ENCODE measurements around the gene CADPS2. TPM values are rescaled to one million over a fixed set of nuclear protein-coding genes. Genes with fewer than 3 reads are reported as not detected.

The CADPS2 gene
- total and polyA plus RNA-seq, 10 of the 15 experiments (the other 5 are each of a cell fraction or from before 2014, with no cell fraction given), result 0.05 to 7.5 (median 0.25) TPM

GRCh38 chr7:122425731-122426130, 460.5 kb downstream of the CADPS2 start:
- 55% methylated on average over 1 of the region's 1 CpG for WGBS (ENCODE audit: insufficient coverage, insufficient replicate concordance, low lambda C conversion rate, missing lambda C conversion rate)
- no peak overlapping the region for H3K4me3 ChIP-seq
- no peaks in the 10 kb centered on the region for H3K9me3 ChIP-seq (replicated peaks; ENCODE audit: control insufficient read depth, insufficient read depth, low read length)
- H2AFZ ChIP-seq (ENCODE audit: control insufficient read depth, low read depth, low read length), result no peak overlapping the region
- intact Hi-C loops (cut with micrococcal nuclease; ENCODE audit: unreplicated experiment), result no loop called here
- H3K9ac ChIP-seq (ENCODE audit: control insufficient read depth, insufficient read depth, low read length), result no peak overlapping the region
- no peaks in the 10 kb centered on the region for H3K36me3 ChIP-seq (ENCODE audit: control insufficient read depth in 2 of 2, insufficient read depth in 2 of 2, low read length in 1 of 2)
- TF ChIP-seq ZBTB33 (IDR thresholded peaks at IDR 0.05) (no peak), BHLHE40 (IDR thresholded peaks at IDR 0.05; ENCODE audit: borderline replicate concordance in 1 of 2, low read depth in 2 of 2, low read length in 1 of 2) (no peak), MYB (IDR thresholded peaks at IDR 0.05; ENCODE audit: borderline replicate concordance, low read depth, low read length) (no peak), NFYB (IDR thresholded peaks at IDR 0.05; ENCODE audit: insufficient read depth, low read depth, low read length) (no peak), ZBED1 (IDR thresholded peaks at IDR 0.05; ENCODE audit: borderline replicate concordance) (no peak), SMARCA5 (IDR thresholded peaks at IDR 0.05) (no peak), PKNOX1 (IDR thresholded peaks at IDR 0.05) (no peak), NFXL1 (IDR thresholded peaks at IDR 0.05; ENCODE audit: borderline replicate concordance) (no peak), CEBPB (IDR thresholded peaks at IDR 0.05; ENCODE audit: borderline replicate concordance in 1 of 2, low read depth in 2 of 2, low read length in 2 of 2) (no peak), RAD51 (IDR thresholded peaks at IDR 0.05) (no peak), SIN3A (IDR thresholded peaks at IDR 0.05; ENCODE audit: low read depth, low read length) (no peak), SREBF2 (IDR thresholded peaks at IDR 0.05; ENCODE audit: low read length) (no peak), CEBPZ (IDR thresholded peaks at IDR 0.05; ENCODE audit: low read depth, low read length) (no peak)
- no peak for DNase-seq (ENCODE audit: low read depth, low spot score)
- ChIA-PET CTCF (interaction anchor here (0.6 to 1.3 kb wide), 4 partner anchors 8 to 134 kb away, joined by 3 to 4 read pairs (median 3); no protein-coding TSS in a partner anchor), RAD21 (ENCODE audit: unreplicated experiment) (interaction anchor here (0.6 kb wide), 1 partner anchor 16 kb away, joined by 3 read pairs; no protein-coding TSS in a partner anchor), POLR2A (interaction anchor here (1.1 kb wide), 1 partner anchor 9 kb away, joined by 3 read pairs; no protein-coding TSS in a partner anchor), SMC1A (ENCODE audit: uncharacterized antibody, unreplicated experiment) (no interaction called here)
- H3K4me2 ChIP-seq (ENCODE audit: control insufficient read depth, insufficient read depth), result no peak overlapping the region
- H3K4me1 ChIP-seq (ENCODE audit: control insufficient read depth, insufficient read depth, low read length), result no peaks in the 10 kb centered on the region
- no TSS peak for BruUV-seq (replicated peaks)
- no peak for FAIRE-seq
- H3K27me3 ChIP-seq (replicated peaks in 1 of 2; ENCODE audit: control insufficient read depth in 2 of 2, insufficient read depth in 2 of 2, low read length in 1 of 2), result no peaks in the 10 kb centered on the region
- in situ Hi-C loops (cut with MboI), result no loop called here
- no peak for ATAC-seq
- H3K79me2 ChIP-seq (ENCODE audit: control insufficient read depth, insufficient read depth, low read length), result no peaks in the 10 kb centered on the region
- no peaks in the 10 kb centered on the region for H4K20me1 ChIP-seq (ENCODE audit: control insufficient read depth, insufficient read depth)
- no peak overlapping the region for H3K27ac ChIP-seq (ENCODE audit: control insufficient read depth, insufficient read depth)
